Measurements from ENCODE around the gene TDRD9. TPM values are rescaled to one million over a fixed set of nuclear protein-coding genes. Genes with fewer than 3 reads are reported as not detected.
"Not testable (repeated sequence)": the region's sequence is repeated elsewhere in the genome, so short reads cannot be mapped to it uniquely, and the experiment has no call there.

The TDRD9 gene
- polyA plus RNA-seq, 4 donors: 1.0 to 4.0 (median 2.5) TPM

DNA sequence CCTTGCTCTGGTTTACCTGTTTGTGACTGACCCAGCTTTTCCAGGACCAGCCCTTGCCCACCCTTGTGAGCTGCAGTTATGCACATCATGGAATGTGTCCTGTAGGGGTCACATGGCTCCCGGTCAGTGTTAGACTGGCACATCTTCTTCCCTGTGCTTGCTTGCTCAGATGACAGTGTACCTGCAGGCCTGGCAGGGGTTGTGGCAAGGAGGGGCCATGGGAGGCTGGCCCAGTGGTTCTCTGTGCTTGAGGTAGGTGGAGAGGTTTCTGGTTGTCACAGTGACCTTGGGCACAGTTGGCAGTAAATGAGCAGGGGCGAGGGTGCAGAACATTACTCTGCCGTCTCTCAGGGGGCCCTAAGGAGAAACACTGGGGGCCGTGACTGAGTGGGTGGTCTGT is 41.7 kb downstream of the TDRD9 start:
- DNase-seq (ENCODE audit: low read depth in 4 of 4, low spot score in 3 of 4): no peak

DNA sequence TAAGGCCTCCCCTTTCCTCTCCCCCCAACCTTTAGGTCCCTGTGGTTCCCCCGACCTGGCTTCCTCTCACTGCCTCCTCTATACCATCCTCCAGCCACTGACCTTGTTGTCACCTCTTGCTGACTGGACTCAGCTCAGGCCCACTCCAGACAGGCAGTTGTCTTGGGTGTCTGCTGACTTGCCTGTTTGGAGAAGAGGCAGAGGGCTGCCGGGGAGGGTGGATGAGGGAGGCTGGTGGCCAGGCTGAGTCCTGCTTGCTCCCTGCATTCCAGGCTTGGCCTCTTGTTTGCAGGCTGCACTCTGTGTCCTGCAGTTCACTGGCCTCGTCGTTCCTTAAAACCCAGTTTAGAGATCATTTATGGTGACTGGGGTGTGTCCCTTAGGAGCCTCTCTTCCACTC is 45.1 kb downstream of the TDRD9 start:
- DNase-seq (ENCODE audit: low read depth in 4 of 4, low spot score in 3 of 4): no peak

DNA sequence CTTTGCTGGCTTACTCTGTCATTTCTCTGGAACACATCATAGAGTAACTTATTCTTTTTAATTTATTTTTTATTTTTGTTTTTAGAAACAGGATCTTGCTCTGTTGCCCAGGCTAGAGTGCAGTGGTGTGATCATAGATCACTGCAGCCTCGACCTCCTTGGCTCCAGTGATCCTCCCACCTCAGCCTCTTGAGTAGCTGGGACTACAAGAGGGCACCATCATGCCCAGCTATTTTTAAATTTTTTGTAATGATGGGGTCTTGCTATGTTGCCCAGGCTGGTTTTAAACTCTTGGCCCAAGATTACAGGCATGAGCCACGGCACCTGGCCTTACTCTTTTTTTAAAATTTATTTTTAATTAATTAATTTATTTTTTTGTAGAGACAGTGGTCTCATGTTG is 46.3 kb downstream of the TDRD9 start:
- DNase-seq (ENCODE audit: low read depth in 4 of 4, low spot score in 3 of 4): no peak

GRCh38 chr14:103980623-103981238 is 52.5 kb downstream of the TDRD9 start:
- not testable (repeated sequence) for DNase-seq (ENCODE audit: low read depth in 4 of 4, low spot score in 3 of 4)

GRCh38 chr14:103984196-103984595 is 55.9 kb downstream of the TDRD9 start:
- DNase-seq (ENCODE audit: low read depth in 4 of 4, low spot score in 3 of 4): no peak

DNA sequence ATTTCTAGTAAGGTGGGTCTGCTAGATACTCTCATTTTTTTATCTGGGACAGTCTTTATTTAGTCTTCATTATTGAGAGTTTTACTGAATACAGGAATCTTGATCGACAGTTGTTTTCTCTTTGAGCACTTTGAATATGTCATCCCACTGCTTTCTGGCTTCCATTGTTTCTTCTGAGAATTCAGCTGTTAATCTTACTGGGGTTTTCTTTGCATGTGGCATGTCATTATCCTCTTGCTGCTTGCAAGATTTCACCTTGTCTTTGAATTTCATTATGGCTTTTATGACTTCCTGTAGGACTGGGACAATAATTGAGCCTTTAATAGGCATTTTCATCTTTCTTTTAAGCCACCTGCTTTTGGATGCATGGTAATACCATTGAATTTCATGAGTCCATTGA is 60.8 kb downstream of the TDRD9 start:
- DNase-seq (ENCODE audit: low read depth in 4 of 4, low spot score in 3 of 4): no peak

GRCh38 chr14:103989964-103990363 is 61.7 kb downstream of the TDRD9 start:
- DNase-seq (ENCODE audit: low read depth in 4 of 4, low spot score in 3 of 4): no peak

GRCh38 chr14:103994535-103995184 is 66.4 kb downstream of the TDRD9 start:
- DNase-seq (ENCODE audit: low read depth in 4 of 4, low spot score in 3 of 4): no peak

DNA sequence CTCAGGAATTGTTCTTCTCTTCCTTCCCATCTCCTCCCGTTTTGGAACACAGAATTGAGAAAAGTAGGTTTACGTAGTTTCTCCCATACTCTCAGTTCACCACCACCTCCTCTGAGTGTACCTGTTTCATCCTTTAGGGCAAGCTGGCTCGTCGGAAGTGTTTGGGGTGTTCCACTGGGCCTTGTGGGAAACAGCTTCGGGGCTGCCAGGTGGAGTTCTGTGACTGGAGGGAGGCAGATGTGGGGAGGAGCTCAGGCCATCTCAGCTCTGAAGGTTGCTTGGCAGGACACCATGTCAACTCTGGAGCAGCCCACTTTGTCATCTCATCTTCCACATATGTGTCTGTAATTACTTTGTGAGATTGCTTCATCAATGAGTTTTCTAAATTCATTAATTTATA is 67.6 kb downstream of the TDRD9 start:
- no peak for DNase-seq (ENCODE audit: low read depth in 4 of 4, low spot score in 3 of 4)

DNA sequence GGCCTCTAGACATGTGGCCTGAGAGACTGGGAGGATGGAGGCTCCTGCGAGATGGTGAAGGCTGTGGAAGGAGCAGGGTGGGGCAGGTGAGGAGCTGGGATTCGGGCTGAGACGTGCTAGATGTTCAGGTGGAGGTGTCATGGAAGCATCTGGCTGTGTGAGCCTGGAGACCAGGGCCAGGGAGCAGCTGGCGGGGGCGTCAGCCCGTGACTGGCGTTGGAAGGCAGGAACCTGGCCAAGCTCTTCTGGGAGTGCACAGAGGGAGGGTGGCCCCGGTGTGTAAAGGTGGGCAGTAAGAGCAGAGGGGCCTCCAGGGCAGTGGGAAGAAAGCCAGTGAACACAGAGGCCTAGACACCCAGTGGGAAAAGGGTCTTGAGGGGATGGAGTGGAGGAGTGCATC is 69.1 kb downstream of the TDRD9 start:
- no peak for DNase-seq (ENCODE audit: low read depth in 4 of 4, low spot score in 3 of 4)

DNA sequence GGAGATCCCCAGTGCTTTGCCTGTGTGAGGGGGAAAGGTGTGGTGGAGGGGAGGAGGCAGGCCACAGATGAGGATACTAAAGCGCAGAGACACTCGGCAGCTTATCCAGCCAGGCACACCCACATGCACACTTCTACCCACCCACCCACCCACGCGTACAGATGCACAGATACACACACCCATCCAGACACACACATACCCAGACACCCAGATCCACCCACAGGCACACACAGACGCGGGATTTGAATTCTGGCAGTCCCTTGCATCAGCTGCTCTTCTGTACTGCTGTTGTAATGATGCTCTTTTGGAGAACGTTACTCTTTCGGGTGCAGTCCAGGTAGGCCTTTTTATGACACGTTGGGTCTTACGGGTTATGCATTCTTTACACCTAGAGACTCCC is 69.8 kb downstream of the TDRD9 start:
- DNase-seq (ENCODE audit: low read depth in 4 of 4, low spot score in 3 of 4): no peak

DNA sequence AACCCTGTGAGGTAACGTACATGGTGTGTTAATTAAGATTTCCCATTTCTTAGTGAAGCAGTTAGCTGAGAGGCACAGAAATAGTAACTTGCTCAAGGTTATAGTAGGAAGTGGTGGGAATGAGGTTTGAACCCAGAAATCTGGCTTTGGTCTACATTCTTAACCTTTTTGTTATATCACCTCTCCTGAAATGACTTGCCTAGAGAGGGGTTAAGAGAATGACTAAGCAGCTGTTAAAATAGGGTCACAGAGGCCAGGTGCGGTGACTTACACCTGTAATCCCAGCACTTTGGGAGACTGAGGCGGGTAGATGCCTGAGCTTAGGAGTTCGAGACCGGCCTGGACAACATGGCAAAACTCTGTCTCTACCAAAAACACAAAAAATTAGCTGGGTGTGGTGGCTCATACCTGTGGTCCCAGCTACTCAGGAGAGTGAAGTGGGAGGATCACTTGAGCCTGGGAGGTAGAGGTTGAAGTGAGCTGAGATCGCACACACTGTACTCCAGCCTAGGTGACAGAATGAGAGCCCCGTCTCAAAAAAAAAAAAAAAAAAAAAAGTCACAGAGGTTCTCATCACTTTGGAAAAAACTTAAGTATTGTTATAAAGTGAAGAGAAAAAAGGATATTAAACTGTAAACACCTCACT is 71.7 kb downstream of the TDRD9 start:
- no peak for DNase-seq (ENCODE audit: low read depth in 4 of 4, low spot score in 3 of 4)

- DNase-seq (ENCODE audit: low read depth in 4 of 4, low spot score in 3 of 4): no peak
These were observed 72.7 kb downstream of the TDRD9 start for GRCh38 chr14:104001003-104001402.

DNA sequence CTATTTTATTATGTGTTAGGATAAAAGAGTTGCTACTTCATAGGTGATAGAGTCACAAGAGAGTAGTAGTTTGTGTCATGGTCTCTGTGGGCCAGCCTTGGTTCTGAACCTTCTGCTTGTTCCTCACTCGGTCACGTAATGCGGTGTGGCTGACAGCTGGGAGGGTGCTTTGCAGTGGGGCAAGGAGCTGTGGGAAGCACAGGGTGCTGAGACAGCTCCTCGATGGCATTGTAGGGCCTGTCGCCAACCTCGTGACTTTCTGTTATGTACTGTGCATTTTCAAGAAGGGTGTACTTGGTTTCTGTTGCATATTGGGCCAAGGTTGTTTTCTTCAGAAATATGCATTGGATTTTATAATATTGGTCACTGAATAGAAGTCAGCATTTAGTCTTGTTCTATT is 75.4 kb downstream of the TDRD9 start:
- no peak for DNase-seq (ENCODE audit: low read depth in 4 of 4, low spot score in 3 of 4)

DNA sequence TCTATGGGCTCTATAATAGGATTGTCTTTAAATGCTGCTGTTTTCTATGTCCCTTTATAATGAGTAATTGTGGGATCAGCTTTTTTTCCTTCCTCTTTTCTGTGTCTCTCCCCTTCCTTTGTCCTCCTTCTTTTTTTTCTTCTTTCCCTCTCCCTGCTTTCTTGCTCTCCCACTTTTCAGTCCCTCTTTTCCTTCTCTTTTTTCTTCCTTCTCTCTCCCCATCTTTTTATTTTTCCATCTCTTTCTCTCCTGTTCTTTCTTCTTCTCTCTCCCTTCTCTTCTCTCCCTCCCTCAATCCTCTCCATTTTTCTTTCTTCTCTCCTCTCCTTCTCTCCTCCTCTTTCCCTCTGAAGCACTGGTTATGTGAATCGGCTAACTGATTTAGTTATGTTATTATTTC is 76.6 kb downstream of the TDRD9 start:
- no peak for DNase-seq (ENCODE audit: low read depth in 4 of 4, low spot score in 3 of 4)

GRCh38 chr14:104005489-104005888 is 77.2 kb downstream of the TDRD9 start:
- DNase-seq (ENCODE audit: low read depth in 4 of 4, low spot score in 3 of 4): no peak

DNA sequence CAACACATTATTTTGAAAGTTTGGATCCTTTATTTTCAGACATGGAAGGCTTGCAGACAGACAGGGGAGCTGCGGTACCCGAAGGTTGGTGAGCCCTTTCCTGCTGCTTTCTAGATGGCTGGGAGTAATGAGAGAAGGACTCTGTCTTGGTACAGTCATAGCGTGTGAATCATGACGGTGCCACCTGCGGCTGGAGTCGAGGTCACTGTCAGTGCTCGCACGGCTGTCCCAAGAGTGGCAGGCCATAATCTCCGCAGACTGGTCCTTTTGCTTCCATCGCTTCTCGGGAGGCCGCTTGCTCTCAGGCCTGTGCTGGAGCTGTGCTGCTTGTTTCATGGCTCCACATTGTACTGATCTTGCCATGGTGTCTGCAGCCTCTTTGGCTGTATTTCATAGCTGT is 78.9 kb downstream of the TDRD9 start:
- no peak for DNase-seq (ENCODE audit: low read depth in 4 of 4, low spot score in 3 of 4)

DNA sequence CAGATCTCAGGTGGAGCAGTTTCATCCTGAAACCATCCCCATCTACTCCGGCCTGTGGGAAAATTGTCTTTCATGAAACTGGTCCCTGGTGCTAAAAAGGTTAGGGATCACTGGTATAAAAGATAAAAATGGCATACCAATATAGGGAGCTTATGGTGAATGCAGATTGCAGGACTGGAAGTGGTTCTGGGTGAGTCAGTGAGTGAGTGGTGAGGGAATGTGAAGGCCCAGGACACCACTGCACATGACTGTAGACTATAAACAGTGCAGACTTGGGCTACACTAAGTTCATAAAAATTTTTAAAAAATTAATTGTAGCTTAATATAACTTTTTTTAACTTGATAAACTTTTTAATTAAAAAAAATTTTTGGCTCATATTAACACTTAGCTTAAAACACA is 81.0 kb downstream of the TDRD9 start:
- DNase-seq (ENCODE audit: low read depth in 4 of 4, low spot score in 3 of 4): no peak

DNA sequence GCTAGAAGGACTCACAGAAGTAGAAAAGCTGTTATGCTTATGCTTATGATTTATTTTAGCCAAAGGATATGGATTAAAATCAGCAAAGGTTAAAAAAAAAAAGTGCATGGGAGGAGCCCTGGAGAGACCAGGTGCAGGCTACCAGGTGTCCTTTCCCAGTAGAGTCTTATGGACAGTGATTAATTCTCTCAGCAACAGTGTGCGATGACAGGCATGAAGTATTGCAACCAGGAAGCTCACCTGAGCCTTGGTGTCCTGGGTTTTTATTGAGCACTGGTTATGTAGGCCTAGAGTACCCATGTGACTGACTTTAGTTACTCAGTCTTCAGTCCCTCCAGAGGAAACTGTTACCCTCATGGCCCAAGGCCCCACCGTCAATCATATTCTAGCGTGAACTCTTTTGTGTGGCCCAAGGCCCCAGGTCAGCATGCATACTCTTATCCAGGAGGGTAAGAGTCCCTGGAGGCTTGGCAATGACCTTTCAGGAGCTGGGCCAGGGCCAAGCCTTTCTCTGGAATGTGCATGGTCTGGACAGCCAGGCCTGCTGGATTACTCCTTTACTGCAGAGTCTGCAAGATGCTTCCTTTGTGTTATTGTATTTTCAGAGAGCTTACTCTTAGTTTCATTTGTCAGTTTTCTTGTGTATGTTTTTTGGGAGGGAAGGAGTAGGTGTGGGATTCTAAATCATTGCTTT is 83.7 kb downstream of the TDRD9 start:
- DNase-seq (ENCODE audit: low read depth in 4 of 4, low spot score in 3 of 4): no peak

DNA sequence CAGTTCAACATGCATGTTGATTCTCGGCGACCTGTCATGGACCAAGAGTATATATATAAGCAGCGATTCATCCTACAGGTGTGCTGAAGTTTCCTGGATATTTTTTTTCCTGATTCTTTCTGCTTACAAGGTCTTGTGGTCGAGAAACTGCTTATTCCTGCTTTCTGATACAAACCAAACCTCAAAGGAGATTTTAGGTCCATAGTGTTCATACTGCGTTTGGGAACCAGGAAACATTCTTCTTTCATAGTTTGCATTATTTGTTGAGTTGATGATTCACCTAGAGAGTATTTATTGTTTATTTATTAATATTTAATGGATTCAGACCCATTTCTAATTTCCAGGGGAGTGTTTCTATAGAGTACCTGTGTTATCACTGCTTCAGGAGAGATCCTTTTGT is 86.5 kb downstream of the TDRD9 start:
- no peak for DNase-seq (ENCODE audit: low read depth in 4 of 4, low spot score in 3 of 4)

DNA sequence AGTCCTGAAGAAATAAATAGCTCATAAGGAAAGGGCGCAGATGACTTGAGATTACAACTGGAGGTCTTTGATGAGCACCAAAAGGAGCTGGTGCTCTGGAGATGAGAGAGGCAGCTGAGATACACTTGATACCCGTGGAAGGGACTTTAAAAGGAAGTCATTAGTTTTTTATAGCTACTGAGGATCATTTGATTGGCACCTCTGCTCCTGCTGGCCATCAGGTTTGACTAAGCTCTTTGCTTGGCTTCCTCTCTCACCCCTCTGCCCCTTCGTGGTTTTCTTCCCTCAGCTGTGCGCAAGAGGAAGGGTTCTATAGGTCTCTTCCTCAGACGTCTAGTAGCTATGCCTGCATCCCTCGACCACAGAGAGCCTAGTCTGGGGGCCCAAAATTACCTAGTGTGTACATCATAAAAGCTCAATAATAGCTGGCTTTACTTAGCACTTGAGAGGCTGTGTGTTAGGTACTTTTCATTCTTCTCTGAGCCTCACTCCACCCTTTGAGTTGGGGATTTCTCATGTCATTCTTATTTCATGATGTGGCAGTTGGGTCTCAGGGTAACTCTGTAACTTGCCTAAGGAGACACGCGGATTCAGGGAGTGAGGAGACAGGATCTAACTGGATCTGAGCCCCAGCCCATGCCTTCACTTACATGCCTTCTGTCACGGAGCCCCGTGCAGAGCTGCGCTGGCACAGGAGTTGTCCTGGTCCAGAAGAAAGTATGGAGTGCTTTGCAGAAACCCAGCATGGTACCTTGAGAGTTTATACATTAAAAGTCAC is 88.8 kb downstream of the TDRD9 start:
- no peak for DNase-seq (ENCODE audit: low read depth in 4 of 4, low spot score in 3 of 4)

All from left renal pelvis (tissue), 4 donors.